T-cell (primary cell): ENCODE measurements around the gene UBL4A. TPM values are rescaled to one million over a fixed set of nuclear protein-coding genes. Genes with fewer than 3 reads are reported as not detected.
A peak's percentile ranks its signal among the peaks of the same experiment; 100 is the strongest.

ENCODE experiments used
- ATAC-seq, 4 experiments: fragments of 200-7000 bp in 3 of 4; fragments of 150-1000 bp in 1 of 4; cut with Tn5 transposase; replicated peaks in 1 of 4; 1 replicate in 3 of 4; 2 replicates in 1 of 4; pipeline ENCODE4 v1.10.0; 2021; ENCODE audit warnings: moderate library complexity in 3 of 4, mild to moderate bottlenecking in 2 of 4, moderate number of reproducible peaks in 1 of 4
- CTCF ChIA-PET, 2 donors: fragments of 300-600 bp; sonication (Branson Sonifier 250); formaldehyde crosslinking; loops; one replicate each; lab custom pipeline; 2022; ENCODE audit warnings: antibody characterized with exemption in 2 of 2; lab: Charles Lee
- POLR2A ChIA-PET, 2 donors: fragments of 300-600 bp; sonication (Branson Sonifier 250); formaldehyde crosslinking; loops; one replicate each; lab custom pipeline; 2022; ENCODE audit warnings: antibody characterized with exemption in 2 of 2; lab: Charles Lee
- DNase-seq, 35 experiments: peaks; one replicate each; pipeline versions ENCODE4 v3.0.0 to v3.0.0-alpha.2; 2013 to 2023
- H3K27ac ChIP-seq: one replicate; pipeline ENCODE4 v1.5.1; 2013; ENCODE audit warnings: low read length
- H3K27me3 ChIP-seq, 2 experiments: replicated peaks in 1 of 2; 1 replicate in 1 of 2; 2 replicates in 1 of 2; pipeline versions ENCODE4 v1.6.1 to v1.7.0; 2013; ENCODE audit warnings: low read length in 1 of 2, mixed read lengths in 1 of 2; ENCODE audit not compliant: control insufficient read depth in 2 of 2, insufficient read depth in 2 of 2; ENCODE audit errors: extremely low read depth in 1 of 2
- H3K36me3 ChIP-seq, 2 donors: 1 replicate in 1 of 2; 2 replicates in 1 of 2; pipeline versions ENCODE4 v1.6.1 to v1.7.0; 2013; ENCODE audit warnings: low read length in 1 of 2; ENCODE audit not compliant: control insufficient read depth in 2 of 2, insufficient read depth in 1 of 2; ENCODE audit errors: extremely low read depth in 1 of 2
- H3K4me1 ChIP-seq, 2 experiments: 1 replicate in 1 of 2; 2 replicates in 1 of 2; pipeline versions ENCODE4 v1.6.1 to v1.7.0; 2013; ENCODE audit warnings: low read length in 2 of 2, mixed read lengths in 1 of 2; ENCODE audit not compliant: insufficient read depth in 2 of 2, control insufficient read depth in 1 of 2; ENCODE audit errors: extremely low read depth in 1 of 2
- H3K4me3 ChIP-seq, 2 donors: 1 replicate in 1 of 2; 2 replicates in 1 of 2; pipeline versions ENCODE4 v1.5.1 to v1.7.0; 2013; ENCODE audit warnings: mild to moderate bottlenecking in 2 of 2, low read length in 1 of 2, moderate library complexity in 1 of 2; ENCODE audit not compliant: control insufficient read depth in 1 of 2; ENCODE audit errors: extremely low read depth in 1 of 2
- H3K9me3 ChIP-seq: 2 replicates; pipeline ENCODE4 v1.7.0; 2013
- H3K27ac Mint-ChIP-seq, 2 donors: one replicate each; pipeline ENCODE4 v1.8.0; 2020 to 2021; ENCODE audit warnings: mild to moderate bottlenecking in 2 of 2, mixed read lengths in 2 of 2
- H3K27me3 Mint-ChIP-seq, 2 donors: one replicate each; pipeline ENCODE4 v1.8.0; 2021 to 2022; ENCODE audit warnings: mixed read lengths in 2 of 2
- H3K36me3 Mint-ChIP-seq: one replicate; pipeline ENCODE4 v1.8.0; 2021; ENCODE audit warnings: mixed read lengths
- H3K4me1 Mint-ChIP-seq, 3 donors: one replicate each; pipeline ENCODE4 v1.8.0; 2020 to 2022; ENCODE audit warnings: mixed read lengths in 3 of 3, mild to moderate bottlenecking in 1 of 3
- H3K4me3 Mint-ChIP-seq, 3 donors: one replicate each; pipeline ENCODE4 v1.8.0; 2020 to 2022; ENCODE audit warnings: mild to moderate bottlenecking in 3 of 3, mixed read lengths in 3 of 3, moderate library complexity in 3 of 3
- H3K9me3 Mint-ChIP-seq, 3 donors: one replicate each; pipeline ENCODE4 v1.8.0; 2020 to 2022; ENCODE audit warnings: mixed read lengths in 3 of 3
- WGBS: methylation state at CpG from one replicate; pipeline ENCODE4 v1.1.5; 2013; ENCODE audit warnings: missing lambda C conversion rate; ENCODE audit not compliant: insufficient coverage; 5-methylcytosine and 5-hydroxymethylcytosine counted together
- total RNA-seq, 35 experiments: library from RNA in 6 of 35; stranded (reverse) in 6 of 35; fragments of 120-200 nt in 1 of 35; gene quantifications; one replicate each; pipeline versions ENCODE4 v1.2.1 to v1.2.4 and lab custom pipeline; 2013 to 2026

The UBL4A gene
- total RNA-seq, 5 donors from 2014 or later (not counting 1 experiment from before 2014, with no cell fraction given), result 13.1 to 44.1 (median 39.6) TPM

DNA sequence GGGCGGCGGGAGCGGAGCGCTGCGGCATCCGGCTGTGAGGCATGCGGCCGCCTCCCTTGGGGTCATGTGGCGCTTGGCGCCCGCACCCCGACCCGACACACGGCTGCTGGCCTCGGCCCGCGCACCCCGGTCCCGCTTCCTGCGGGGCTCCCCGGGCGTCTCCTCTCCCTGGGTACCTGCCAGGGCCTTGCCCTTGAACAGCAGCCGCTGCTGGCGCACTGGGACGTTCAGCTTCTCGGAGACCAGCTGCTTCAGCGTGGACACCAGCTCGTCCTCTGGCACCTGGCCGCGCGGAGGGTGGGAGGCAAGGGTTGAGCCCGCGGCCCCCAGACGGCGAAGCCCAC is 391 bp downstream of the UBL4A start:
- peak overlapping the region; percentile 41 to 61 (median 50) for H3K4me3 Mint-ChIP-seq
- Histone ChIP-seq H3K36me3 (peaks cover 0 to 24% of the 10 kb centered on the region in 2 donors), H3K9me3 (no peaks in the 10 kb centered on the region), H3K27ac (no peak overlapping the region), H3K4me3 (peak overlapping the region in 1 of 2 donors; percentile 56), H3K4me1 (peaks cover 0 to 65% of the 10 kb centered on the region in 2 experiments), H3K27me3 (no peaks in the 10 kb centered on the region)
- CTCF ChIA-PET, result interaction anchor here in 1 of 2 donors (0.7 kb wide), 1 partner anchor 776 kb away, joined by 5 read pairs; no protein-coding TSS in a partner anchor
- under 1% methylated on average over 23 of the region's 35 CpGs for WGBS
- no peaks in the 10 kb centered on the region for H3K9me3 Mint-ChIP-seq
- H3K36me3 Mint-ChIP-seq, result no peaks in the 10 kb centered on the region
- H3K27me3 Mint-ChIP-seq, result peaks cover 0 to 12% of the 10 kb centered on the region in 2 donors
- no peak overlapping the region for H3K27ac Mint-ChIP-seq
- peak; percentile 5 to 26 (median 12) for ATAC-seq
- DNase-seq, result peak in 22 of 35 experiments; percentile 3 to 56 (median 22)
- peaks cover 28 to 39% (median 39%) of the 10 kb centered on the region in 3 donors for H3K4me1 Mint-ChIP-seq
- POLR2A ChIA-PET, result no interaction called here

DNA sequence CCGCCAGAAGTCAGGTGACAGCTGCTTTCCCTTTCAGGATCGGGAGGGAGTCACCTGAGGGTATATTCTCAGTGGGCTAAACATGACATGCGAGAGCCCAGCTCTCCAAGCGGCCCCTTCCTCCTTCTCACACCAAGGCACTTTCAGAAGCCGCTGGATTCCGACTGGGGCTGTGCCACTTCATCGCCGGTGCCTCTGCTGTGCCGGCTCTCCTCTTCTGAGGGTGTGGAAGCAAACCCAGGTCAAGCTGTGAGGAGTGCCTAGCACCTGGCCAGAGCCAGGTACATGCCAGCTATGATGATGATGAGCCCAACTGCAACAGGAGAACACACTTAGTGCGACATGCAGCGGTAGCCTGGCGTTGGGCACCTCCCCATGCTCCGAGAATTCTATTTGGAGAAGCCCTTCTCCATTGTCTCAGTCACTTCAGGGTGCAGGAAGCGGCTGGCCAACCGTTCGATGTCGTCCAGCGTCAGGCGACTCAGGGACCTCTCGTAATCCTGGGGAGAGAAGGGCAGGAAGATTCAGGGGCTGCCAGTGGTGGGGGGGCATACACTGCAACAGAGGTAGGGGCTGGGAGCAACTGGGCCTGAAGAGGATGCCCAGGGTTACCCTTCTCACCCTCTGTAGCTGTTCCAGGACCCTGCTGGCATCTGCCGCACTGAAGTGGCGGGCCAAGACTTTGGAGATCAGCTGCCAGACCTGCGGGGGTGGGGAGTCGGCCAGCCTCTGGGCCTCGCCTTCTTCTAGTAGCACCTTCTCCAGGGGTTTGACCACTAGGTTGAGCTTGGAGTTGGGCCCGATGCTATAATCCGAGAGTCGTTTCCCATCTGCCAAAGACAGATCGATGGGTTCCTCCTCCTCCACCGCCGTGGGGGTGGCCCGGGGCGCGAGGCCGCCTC is 1.0 kb downstream of the UBL4A start:
- 5% methylated on average over 11 of the region's 35 CpGs for WGBS
- H3K4me1 ChIP-seq, result peaks cover 0 to 62% of the 10 kb centered on the region in 2 experiments

DNA sequence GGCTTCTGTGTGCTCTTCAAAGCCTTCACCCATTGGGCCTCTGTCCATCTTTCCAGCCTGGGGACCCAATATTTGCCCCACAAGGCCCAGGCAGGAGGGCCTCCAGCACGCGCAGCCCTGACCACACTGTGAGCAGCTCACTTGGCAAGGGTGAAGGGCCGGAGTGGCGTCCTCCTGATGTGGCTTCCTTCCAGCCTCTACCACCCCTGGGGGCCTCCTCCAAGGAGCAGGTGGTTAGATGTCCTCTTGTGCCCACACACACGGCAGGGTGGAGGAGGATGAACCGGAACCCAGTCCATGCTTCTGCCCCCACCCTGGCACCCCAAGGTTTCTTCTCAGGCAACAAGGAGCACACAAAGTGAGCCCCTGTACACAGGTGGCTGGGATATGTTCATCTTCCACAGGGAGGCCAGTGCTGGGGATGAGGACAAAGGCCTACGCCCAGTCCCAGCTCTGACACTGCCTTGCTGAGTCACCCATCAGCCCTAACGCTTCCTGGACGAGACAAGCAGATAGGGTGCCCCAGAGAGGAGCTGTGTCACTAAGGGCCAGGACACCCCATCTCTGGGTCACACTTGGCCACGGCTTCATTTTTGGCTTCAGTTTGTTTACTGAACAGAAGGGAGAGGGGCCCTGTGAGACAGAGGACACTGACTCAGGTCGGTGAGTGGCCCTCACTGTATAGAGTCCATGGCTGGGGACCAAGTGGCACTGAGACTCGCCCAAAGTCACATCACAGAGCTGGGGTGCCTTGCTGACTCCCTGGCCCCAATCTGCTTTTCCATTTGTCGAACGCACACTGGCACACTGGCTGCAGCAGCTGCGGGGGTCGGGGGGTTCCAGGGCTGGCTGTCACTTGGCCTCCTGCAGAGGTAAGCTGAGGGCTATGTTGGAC is 1.9 kb downstream of the UBL4A start:
- Mint-ChIP-seq H3K36me3 (no peaks in the 10 kb centered on the region), H3K4me3 (peak overlapping the region in 2 of 3 donors; percentile 3 to 61), H3K9me3 (no peaks in the 10 kb centered on the region), H3K4me1 (peaks cover 25 to 37% (median 36%) of the 10 kb centered on the region in 3 donors), H3K27me3 (peaks cover 0 to 12% of the 10 kb centered on the region in 2 donors), H3K27ac (peak overlapping the region; percentile 23 to 66)
- no peak overlapping the region for H3K27ac ChIP-seq
- no peaks in the 10 kb centered on the region for H3K9me3 ChIP-seq
- ChIA-PET POLR2A (no interaction called here), CTCF (no interaction called here)
- no peak for ATAC-seq
- no peak for DNase-seq
- 78% methylated on average over 3 of the region's 16 CpGs for WGBS
- no peaks in the 10 kb centered on the region for H3K27me3 ChIP-seq
- H3K4me3 ChIP-seq, result no peak overlapping the region
- peaks cover 0 to 24% of the 10 kb centered on the region in 2 donors for H3K36me3 ChIP-seq
- peaks cover 0 to 62% of the 10 kb centered on the region in 2 experiments for H3K4me1 ChIP-seq

More for the DNA sequence above, 1.0 kb downstream of the UBL4A start:
- Histone ChIP-seq H3K27ac (peak overlapping the region; percentile 53), H3K9me3 (no peaks in the 10 kb centered on the region), H3K36me3 (peaks cover 0 to 24% of the 10 kb centered on the region in 2 donors), H3K27me3 (no peaks in the 10 kb centered on the region), H3K4me3 (peak overlapping the region in 1 of 2 donors; percentile 36)
- H3K4me3 Mint-ChIP-seq, result peak overlapping the region; percentile 61 to 73 (median 67)
- DNase-seq, result no peak
- H3K36me3 Mint-ChIP-seq, result no peaks in the 10 kb centered on the region
- ChIA-PET POLR2A (no interaction called here), CTCF (interaction anchor here in 1 of 2 donors (0.7 kb wide), 1 partner anchor 776 kb away, joined by 5 read pairs; no protein-coding TSS in a partner anchor)
- H3K4me1 Mint-ChIP-seq, result peaks cover 28 to 39% (median 38%) of the 10 kb centered on the region in 3 donors
- H3K27ac Mint-ChIP-seq, result peak overlapping the region in 1 of 2 donors; percentile 44
- H3K27me3 Mint-ChIP-seq, result peaks cover 0 to 12% of the 10 kb centered on the region in 2 donors
- H3K9me3 Mint-ChIP-seq, result no peaks in the 10 kb centered on the region
- no peak for ATAC-seq

DNA sequence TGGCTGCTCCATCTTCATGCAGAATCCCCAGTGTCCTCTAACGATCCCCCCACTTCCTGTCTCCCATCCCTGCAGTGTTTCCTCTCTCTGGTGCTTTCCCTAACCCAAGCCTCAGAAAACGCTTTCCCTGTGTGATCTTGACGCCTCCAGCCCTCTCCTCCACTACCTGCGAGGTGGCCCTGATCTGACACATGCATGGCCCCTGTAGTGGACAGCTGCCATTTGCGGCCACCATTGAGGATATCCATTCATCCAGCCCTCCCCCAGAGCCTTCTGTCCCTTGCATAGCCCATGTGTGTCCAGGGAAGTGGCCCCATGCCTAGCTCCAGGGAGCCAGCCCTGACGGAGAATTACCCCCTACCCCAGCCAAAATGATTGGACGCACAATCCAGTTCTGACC is 3.1 kb downstream of the UBL4A start:
- POLR2A ChIA-PET, result no interaction called here
- peak overlapping the region; percentile 34 to 49 for H3K27ac Mint-ChIP-seq
- no peaks in the 10 kb centered on the region for H3K36me3 Mint-ChIP-seq

DNA sequence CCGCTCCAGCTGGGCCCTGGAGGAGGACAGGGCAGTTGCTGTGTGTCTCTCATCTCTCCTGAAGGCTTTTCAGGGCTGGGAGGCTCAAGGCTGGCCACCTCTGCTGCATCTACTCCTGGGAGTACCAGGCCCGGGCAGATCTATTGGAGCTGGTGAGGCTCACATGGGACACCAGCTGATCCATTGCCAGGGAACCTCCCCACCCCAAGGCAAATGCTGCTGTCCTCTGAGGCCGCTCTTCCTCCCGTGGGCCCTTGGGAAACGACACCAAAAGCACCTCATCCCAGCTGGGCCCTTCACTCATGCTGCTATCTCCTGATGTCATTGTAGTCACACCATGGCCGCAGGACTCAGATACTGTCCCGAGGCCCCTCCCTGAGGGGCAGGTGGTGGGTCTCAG is 3.6 kb downstream of the UBL4A start:
- CTCF ChIA-PET, result interaction anchor here in 1 of 2 donors (0.7 kb wide), 1 partner anchor 42 kb away, joined by 4 read pairs; no protein-coding TSS in a partner anchor
- ATAC-seq, result no peak
- Histone ChIP-seq H3K27ac (no peak overlapping the region), H3K36me3 (peaks cover 0 to 17% of the 10 kb centered on the region in 2 donors), H3K4me1 (peaks cover 0 to 58% of the 10 kb centered on the region in 2 experiments), H3K4me3 (no peak overlapping the region), H3K27me3 (no peaks in the 10 kb centered on the region), H3K9me3 (no peaks in the 10 kb centered on the region)
- H3K4me1 Mint-ChIP-seq, result peaks cover 24 to 30% (median 27%) of the 10 kb centered on the region in 3 donors
- no peak for DNase-seq
- no peak overlapping the region for H3K4me3 Mint-ChIP-seq
- H3K36me3 Mint-ChIP-seq, result no peaks in the 10 kb centered on the region
- WGBS, result 93% methylated on average over 3 of the region's 7 CpGs
- H3K27me3 Mint-ChIP-seq, result peaks cover 0 to 8% of the 10 kb centered on the region in 2 donors
- POLR2A ChIA-PET, result no interaction called here
- H3K9me3 Mint-ChIP-seq, result no peaks in the 10 kb centered on the region
- peak overlapping the region in 1 of 2 donors; percentile 34 for H3K27ac Mint-ChIP-seq

More for the DNA sequence above, 3.1 kb downstream of the UBL4A start:
- H3K9me3 ChIP-seq, result no peaks in the 10 kb centered on the region
- H3K4me1 Mint-ChIP-seq, result peaks cover 26 to 31% (median 30%) of the 10 kb centered on the region in 3 donors
- 71% methylated on average over 3 of the region's 7 CpGs for WGBS
- H3K27me3 Mint-ChIP-seq, result peaks cover 0 to 12% of the 10 kb centered on the region in 2 donors
- H3K4me1 ChIP-seq, result peaks cover 0 to 58% of the 10 kb centered on the region in 2 experiments
- H3K9me3 Mint-ChIP-seq, result no peaks in the 10 kb centered on the region
- DNase-seq, result no peak
- H3K36me3 ChIP-seq, result peaks cover 0 to 21% of the 10 kb centered on the region in 2 donors
- no peaks in the 10 kb centered on the region for H3K27me3 ChIP-seq
- H3K4me3 Mint-ChIP-seq, result peak overlapping the region in 1 of 3 donors; percentile 28
- no peak for ATAC-seq
- CTCF ChIA-PET, result interaction anchor here in 1 of 2 donors (0.7 kb wide), 1 partner anchor 42 kb away, joined by 4 read pairs; no protein-coding TSS in a partner anchor
- H3K4me3 ChIP-seq, result no peak overlapping the region
- no peak overlapping the region for H3K27ac ChIP-seq
